Esophagus mucosa (tissue), 1 donor: ENCODE data around the gene RNF145. TPM values are rescaled to one million over a fixed set of nuclear protein-coding genes. Genes with fewer than 3 reads are reported as not detected.
"Not testable (repeated sequence)": the region's sequence is repeated elsewhere in the genome, so short reads cannot be mapped to it uniquely, and the experiment has no call there.

Experiments used
- ATAC-seq: fragments of 200-7000 bp; cut with Tn5 transposase; one replicate; pipeline ENCODE4 v1.9.1; 2020
- total RNA-seq: library from RNA; stranded (reverse); gene quantifications from one replicate; pipeline ENCODE4 v1.2.4, GENCODE V29; 2023
- donor health status: DM: yes; HTN: yes; CAD: no.

Gene RNF145
- total RNA-seq, 1 donor from 2014 or later: 111 TPM

GRCh38 chr5:159156426-159157238 lies 52.7 kb downstream of the RNF145 start:
- ATAC-seq: peak; percentile 83

- no peak for ATAC-seq
Observed at GRCh38 chr5:159155960-159156359, 53.4 kb downstream of the RNF145 start.

GRCh38 chr5:159152876-159153275 lies 56.5 kb downstream of the RNF145 start:
- ATAC-seq: no peak

- no peak for ATAC-seq
Observed at GRCh38 chr5:159149085-159149484, 60.3 kb downstream of the RNF145 start.

- ATAC-seq: no peak
Observed at GRCh38 chr5:159147976-159148375, 61.4 kb downstream of the RNF145 start.

- no peak for ATAC-seq
Observed at GRCh38 chr5:159146839-159147238, 62.5 kb downstream of the RNF145 start.

- not testable (repeated sequence) for ATAC-seq
Observed at GRCh38 chr5:159145160-159145559, 64.2 kb downstream of the RNF145 start.

- no peak for ATAC-seq
Observed at GRCh38 chr5:159139802-159140201, 69.6 kb downstream of the RNF145 start.

- ATAC-seq: peak; percentile 58
Observed at GRCh38 chr5:159135896-159136531, 73.3 kb downstream of the RNF145 start.

- ATAC-seq: peak; percentile 50
Observed at GRCh38 chr5:159133041-159133741, 76.2 kb downstream of the RNF145 start.

GRCh38 chr5:159132429-159133040 lies 76.8 kb downstream of the RNF145 start:
- ATAC-seq: no peak

GRCh38 chr5:159131951-159132350 lies 77.4 kb downstream of the RNF145 start:
- ATAC-seq: no peak

GRCh38 chr5:159130871-159131270 lies 78.5 kb downstream of the RNF145 start:
- no peak for ATAC-seq

GRCh38 chr5:159128070-159128541 lies 81.2 kb downstream of the RNF145 start:
- ATAC-seq: no peak

GRCh38 chr5:159123700-159124099 lies 85.7 kb downstream of the RNF145 start:
- ATAC-seq: no peak

GRCh38 chr5:159123189-159123588 lies 86.2 kb downstream of the RNF145 start:
- no peak for ATAC-seq

- ATAC-seq: no peak
Observed at GRCh38 chr5:159121061-159121460, 88.3 kb downstream of the RNF145 start.

GRCh38 chr5:159120446-159120845 lies 88.9 kb downstream of the RNF145 start:
- no peak for ATAC-seq

- not testable (repeated sequence) for ATAC-seq
Observed at GRCh38 chr5:159119842-159120241, 89.5 kb downstream of the RNF145 start.

- not testable (repeated sequence) for ATAC-seq
Observed at GRCh38 chr5:159118958-159119659, 90.2 kb downstream of the RNF145 start.

GRCh38 chr5:159113405-159113804 lies 95.9 kb downstream of the RNF145 start:
- ATAC-seq: no peak

GRCh38 chr5:159112436-159112835 lies 96.9 kb downstream of the RNF145 start:
- ATAC-seq: no peak
